Measurements from ENCODE around the gene HNRNPM.

HNRNPM gene

DNA sequence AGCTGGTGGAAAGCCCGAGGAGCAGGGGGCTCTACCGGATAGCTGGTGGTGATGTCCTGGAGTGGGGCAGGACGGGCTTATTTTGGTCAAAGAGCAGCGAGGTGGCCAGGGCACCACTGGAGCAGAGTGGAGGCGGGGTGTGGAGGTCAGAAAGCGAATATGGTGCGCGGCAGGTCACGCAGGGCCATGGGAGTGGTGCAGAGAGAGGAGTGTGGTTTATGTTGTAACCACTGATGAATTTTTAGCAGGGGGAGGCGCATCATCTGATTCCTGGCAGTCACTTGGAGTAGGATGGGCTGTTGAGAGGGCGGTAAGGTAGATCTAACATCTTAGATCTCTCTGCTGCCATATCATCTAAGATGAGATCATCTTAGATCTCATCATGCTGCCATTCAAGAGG is 70.5 kb downstream of the HNRNPM start:
- ChIA-PET CTCF (interaction anchor here (1.8 to 4.9 kb wide), 2 partner anchors 10 to 161 kb away, joined by 8 to 41 read pairs; no protein-coding TSS in a partner anchor), POLR2A (interaction anchor here (2.1 kb wide), 1 partner anchor 11 kb away, joined by 22 read pairs; no protein-coding TSS in a partner anchor)
- no peak for TF ChIP-seq CTCF (IDR thresholded peaks at IDR 0.05; ENCODE audit: insufficient read depth, low read length, missing control alignments)
- H3K4me3 ChIP-seq (ENCODE audit: low read depth, low read length), result no peak overlapping the region
- no peak for DNase-seq (ENCODE audit: low read depth, low spot score)

DNA sequence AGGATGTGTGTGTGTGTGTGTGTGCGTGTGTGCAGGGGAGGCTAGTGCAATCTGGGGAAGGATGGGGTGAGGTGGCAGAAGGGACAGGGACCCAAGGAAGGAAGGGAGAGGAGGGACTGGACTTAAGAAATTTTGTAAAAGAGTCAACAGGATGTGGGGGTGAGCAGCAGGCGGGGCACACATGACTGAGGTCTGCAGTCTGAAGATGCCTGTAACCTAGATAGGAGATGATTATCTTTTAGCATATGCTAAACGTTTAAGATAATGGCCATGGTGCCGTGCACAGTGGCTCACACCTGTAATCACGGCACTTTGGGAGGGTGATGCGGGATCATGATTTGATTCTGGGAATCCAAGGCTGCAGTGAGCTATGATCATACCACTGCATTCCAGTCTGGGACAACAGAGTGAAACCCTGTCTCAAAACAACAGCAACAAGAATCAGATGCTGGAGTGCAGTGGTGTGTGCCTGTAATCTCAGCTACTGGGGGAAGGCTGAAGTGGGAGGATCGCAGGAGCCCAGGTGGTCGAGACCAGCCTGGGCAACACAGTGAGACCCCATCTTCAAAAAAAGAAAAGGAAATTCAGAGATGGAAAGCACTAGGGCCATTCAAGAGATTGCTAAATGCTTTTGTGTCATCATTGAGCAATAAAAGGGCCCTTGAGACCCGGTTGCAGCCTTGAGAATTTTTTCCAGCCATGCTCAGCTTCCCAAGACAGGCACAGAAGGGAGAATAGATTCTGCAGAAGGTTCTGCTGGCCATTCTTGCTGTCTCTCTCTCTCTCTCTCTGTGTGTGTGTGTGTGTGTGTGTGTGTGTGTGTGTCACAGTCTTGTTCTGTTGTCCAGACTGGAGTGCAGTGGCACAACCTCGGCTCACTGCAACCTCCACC is 73.0 kb downstream of the HNRNPM start:
- no peak overlapping the region for H3K4me3 ChIP-seq (ENCODE audit: low read depth, low read length)
- POLR2A ChIA-PET, result interaction anchor here (0.7 to 1.0 kb wide), 2 partner anchors 8 to 164 kb away, joined by 3 to 5 read pairs; no protein-coding TSS in a partner anchor
- no peak for DNase-seq (ENCODE audit: low read depth, low spot score)
- TF ChIP-seq CTCF (IDR thresholded peaks at IDR 0.05; ENCODE audit: insufficient read depth, low read length, missing control alignments), result no peak
- CTCF ChIA-PET, result interaction anchor here (1.1 to 3.1 kb wide), 5 partner anchors 12 to 164 kb away, joined by 3 to 8 read pairs (median 5); no protein-coding TSS in a partner anchor

GRCh38 chr19:8518536-8518935 is 73.8 kb downstream of the HNRNPM start:
- TF ChIP-seq CTCF (IDR thresholded peaks at IDR 0.05; ENCODE audit: insufficient read depth, low read length, missing control alignments), result no peak
- no peak for DNase-seq (ENCODE audit: low read depth, low spot score)
- ChIA-PET POLR2A (interaction anchor here (0.7 kb wide), 1 partner anchor 165 kb away, joined by 3 read pairs; no protein-coding TSS in a partner anchor), CTCF (interaction anchor here (1.1 to 3.1 kb wide), 4 partner anchors 12 to 164 kb away, joined by 4 to 8 read pairs (median 5); no protein-coding TSS in a partner anchor)
- H3K4me3 ChIP-seq (ENCODE audit: low read depth, low read length), result no peak overlapping the region

GRCh38 chr19:8519388-8519787 is 74.6 kb downstream of the HNRNPM start:
- no peak for TF ChIP-seq CTCF (IDR thresholded peaks at IDR 0.05; ENCODE audit: insufficient read depth, low read length, missing control alignments)
- no peak for DNase-seq (ENCODE audit: low read depth, low spot score)
- CTCF ChIA-PET, result interaction anchor here (1.1 to 3.1 kb wide), 3 partner anchors 13 to 165 kb away, joined by 5 to 8 read pairs (median 5); no protein-coding TSS in a partner anchor
- H3K4me3 ChIP-seq (ENCODE audit: low read depth, low read length), result no peak overlapping the region
- POLR2A ChIA-PET, result no interaction called here

GRCh38 chr19:8525401-8525684 is 80.6 kb downstream of the HNRNPM start:
- TF ChIP-seq CTCF (IDR thresholded peaks at IDR 0.05; ENCODE audit: insufficient read depth, low read length, missing control alignments), result peak; percentile 42
- no peak for DNase-seq (ENCODE audit: low read depth, low spot score)
- CTCF ChIA-PET, result interaction anchor here (1.0 to 4.4 kb wide), 4 partner anchors 9 to 171 kb away, joined by 3 to 29 read pairs (median 6); partner anchors contain the start of gene MARCHF2
- POLR2A ChIA-PET, result interaction anchor here (0.6 to 2.0 kb wide), 3 partner anchors 12 to 112 kb away, joined by 3 to 16 read pairs (median 5); partner anchors contain the start of genes MARCHF2 and ZNF414
- H3K4me3 ChIP-seq (ENCODE audit: low read depth, low read length), result peak overlapping the region; percentile 52

Data from AG04449 (cell line).